ENCODE data around the gene DMXL1.
"Not testable (repeated sequence)": the region's sequence is repeated elsewhere in the genome, so short reads cannot be mapped to it uniquely, and the experiment has no call there.

DMXL1 gene

GRCh38 chr5:119071561-119071995 is 691 bp downstream of the DMXL1 start:
- DNase-seq (ENCODE audit: low read depth): no peak

GRCh38 chr5:119072496-119072895 is 1.6 kb downstream of the DMXL1 start:
- no peak for DNase-seq (ENCODE audit: low read depth)

GRCh38 chr5:119073746-119074337 is 3.0 kb downstream of the DMXL1 start:
- DNase-seq (ENCODE audit: low read depth): not testable (repeated sequence)

- no peak for DNase-seq (ENCODE audit: low read depth)
These were observed 3.5 kb downstream of the DMXL1 start for GRCh38 chr5:119074419-119074818.

GRCh38 chr5:119075269-119075668 is 4.4 kb downstream of the DMXL1 start:
- DNase-seq (ENCODE audit: low read depth): not testable (repeated sequence)

GRCh38 chr5:119076080-119076479 is 5.2 kb downstream of the DMXL1 start:
- no peak for DNase-seq (ENCODE audit: low read depth)

GRCh38 chr5:119077444-119077843 is 6.6 kb downstream of the DMXL1 start:
- DNase-seq (ENCODE audit: low read depth): no peak

GRCh38 chr5:119078071-119078846 is 7.4 kb downstream of the DMXL1 start:
- DNase-seq (ENCODE audit: low read depth): no peak

- no peak for DNase-seq (ENCODE audit: low read depth)
These were observed 8.0 kb downstream of the DMXL1 start for GRCh38 chr5:119078861-119079260.

- DNase-seq (ENCODE audit: low read depth): no peak
These were observed 8.5 kb downstream of the DMXL1 start for GRCh38 chr5:119079318-119079921.

GRCh38 chr5:119080936-119081335 is 10.0 kb downstream of the DMXL1 start:
- no peak for DNase-seq (ENCODE audit: low read depth)

GRCh38 chr5:119082691-119083090 is 11.8 kb downstream of the DMXL1 start:
- no peak for DNase-seq (ENCODE audit: low read depth)

- no peak for DNase-seq (ENCODE audit: low read depth)
These were observed 12.8 kb downstream of the DMXL1 start for GRCh38 chr5:119083679-119084078.

GRCh38 chr5:119088438-119088837 is 17.6 kb downstream of the DMXL1 start:
- no peak for DNase-seq (ENCODE audit: low read depth)

- no peak for DNase-seq (ENCODE audit: low read depth)
These were observed 24.7 kb downstream of the DMXL1 start for GRCh38 chr5:119095611-119096010.

GRCh38 chr5:119105971-119106370 is 35.1 kb downstream of the DMXL1 start:
- no peak for DNase-seq (ENCODE audit: low read depth)

GRCh38 chr5:119112151-119112550 is 41.3 kb downstream of the DMXL1 start:
- DNase-seq (ENCODE audit: low read depth): no peak

- no peak for DNase-seq (ENCODE audit: low read depth)
These were observed 46.4 kb downstream of the DMXL1 start for GRCh38 chr5:119117237-119117636.

GRCh38 chr5:119118000-119118399 is 47.1 kb downstream of the DMXL1 start:
- DNase-seq (ENCODE audit: low read depth): no peak

- DNase-seq (ENCODE audit: low read depth): no peak
These were observed 50.0 kb downstream of the DMXL1 start for GRCh38 chr5:119120893-119121292.

- not testable (repeated sequence) for DNase-seq (ENCODE audit: low read depth)
These were observed 51.6 kb downstream of the DMXL1 start for GRCh38 chr5:119122474-119122873.

- no peak for DNase-seq (ENCODE audit: low read depth)
These were observed 52.4 kb downstream of the DMXL1 start for GRCh38 chr5:119123280-119123679.

- DNase-seq (ENCODE audit: low read depth): no peak
These were observed 58.9 kb downstream of the DMXL1 start for GRCh38 chr5:119129770-119130169.
